A549 (cell line): ENCODE data around the gene COL24A1.

Source experiments
- CTCF ChIP-seq: fragments of >200 bp; sonication (Bioruptor Twin); formaldehyde crosslinking; IDR thresholded peaks from 3 replicates; pipeline ENCODE4 v1.5.1; 2016
- KDM1A ChIP-seq: fragments of 200-600 bp; sonication (generic); IDR thresholded peaks from 2 replicates; pipeline ENCODE4 v1.6.1; 2016; ENCODE audit warnings: low read depth, mild to moderate bottlenecking
- POLR2A ChIP-seq: IDR thresholded peaks from 2 replicates; pipeline ENCODE4 v1.6.1; 2012; ENCODE audit warnings: mild to moderate bottlenecking, low read length
- RFX5 ChIP-seq: fragments of 450-650 bp; IDR thresholded peaks from 2 replicates; pipeline ENCODE4 v1.7.1; 2014; ENCODE audit warnings: antibody characterized with exemption, mild to moderate bottlenecking, moderate library complexity

- no peak for TF ChIP-seq POLR2A
- TF ChIP-seq CTCF, result no peak
- no peak for TF ChIP-seq KDM1A
- TF ChIP-seq RFX5, result no peak
These were observed 7.0 kb downstream of the COL24A1 start for GRCh38 chr1:86149591-86149990.
